Mucosa of descending colon (tissue), 3 donors: ENCODE results near the gene ITGA5. TPM values are rescaled to one million over a fixed set of nuclear protein-coding genes. Genes with fewer than 3 reads are reported as not detected.
"Not testable (repeated sequence)": the region's sequence is repeated elsewhere in the genome, so short reads cannot be mapped to it uniquely, and the experiment has no call there.

ENCODE experiments used
- ATAC-seq: fragments of 200-7000 bp; cut with Tn5 transposase; one replicate; pipeline ENCODE4 v1.9.1; 2020; ENCODE audit warnings: mild to moderate bottlenecking, moderate library complexity
- DNase-seq, 3 donors: peaks; one replicate each; pipeline ENCODE4 v3.0.0-alpha.2; 2020
- H3K36me3 ChIP-seq: fragments of 200-600 bp; one replicate; pipeline ENCODE4 v1.8.0; 2021; ENCODE audit warnings: low read depth, mild to moderate bottlenecking
- H3K4me1 ChIP-seq: fragments of 200-600 bp; one replicate; pipeline ENCODE4 v1.8.0; 2021; ENCODE audit warnings: low read depth, mild to moderate bottlenecking
- H3K4me3 ChIP-seq: fragments of 200-600 bp; one replicate; pipeline ENCODE4 v1.8.0; 2021; ENCODE audit warnings: mild to moderate bottlenecking
- H3K9me3 ChIP-seq: fragments of 200-600 bp; one replicate; pipeline ENCODE4 v1.8.0; 2021; ENCODE audit warnings: mild to moderate bottlenecking
- CTCF ChIP-seq: fragments of 200-600 bp; IDR thresholded peaks from one replicate; pipeline ENCODE4 v1.8.0; 2022; ENCODE audit warnings: antibody characterized with exemption, mild to moderate bottlenecking
- intact Hi-C, 2 donors: fragments of 100-400 bp; cut with DNase I in 1 of 2; cut with micrococcal nuclease in 1 of 2; formaldehyde crosslinking; loops; one replicate each; pipeline versions ENCODE4 v1.11.0 to v1.11.1; 2022; cut with DNase I, micrococcal nuclease
- total RNA-seq, 3 donors: library from RNA; stranded (reverse); fragmentation: NEBNext Ultra II Directional in 2 of 3; extraction: Animal tissue kit (Norgen Biotek cat#: 25700) in 2 of 3; gene quantifications; one replicate each; pipeline versions ENCODE4 v1.2.1 to v1.2.4, GENCODE V29; 2021 to 2023
- donor health status: DM: no; HTN: no; CAD: no; lungs with moderate emphysema.
- donor health status: DM: no; HTN: no; CAD: no.
- donor health status: DM: no; HTN: yes; CAD: no.

ITGA5 gene
- total RNA-seq, 3 donors from 2014 or later = 8.0 to 201 (median 61.8) TPM

DNA sequence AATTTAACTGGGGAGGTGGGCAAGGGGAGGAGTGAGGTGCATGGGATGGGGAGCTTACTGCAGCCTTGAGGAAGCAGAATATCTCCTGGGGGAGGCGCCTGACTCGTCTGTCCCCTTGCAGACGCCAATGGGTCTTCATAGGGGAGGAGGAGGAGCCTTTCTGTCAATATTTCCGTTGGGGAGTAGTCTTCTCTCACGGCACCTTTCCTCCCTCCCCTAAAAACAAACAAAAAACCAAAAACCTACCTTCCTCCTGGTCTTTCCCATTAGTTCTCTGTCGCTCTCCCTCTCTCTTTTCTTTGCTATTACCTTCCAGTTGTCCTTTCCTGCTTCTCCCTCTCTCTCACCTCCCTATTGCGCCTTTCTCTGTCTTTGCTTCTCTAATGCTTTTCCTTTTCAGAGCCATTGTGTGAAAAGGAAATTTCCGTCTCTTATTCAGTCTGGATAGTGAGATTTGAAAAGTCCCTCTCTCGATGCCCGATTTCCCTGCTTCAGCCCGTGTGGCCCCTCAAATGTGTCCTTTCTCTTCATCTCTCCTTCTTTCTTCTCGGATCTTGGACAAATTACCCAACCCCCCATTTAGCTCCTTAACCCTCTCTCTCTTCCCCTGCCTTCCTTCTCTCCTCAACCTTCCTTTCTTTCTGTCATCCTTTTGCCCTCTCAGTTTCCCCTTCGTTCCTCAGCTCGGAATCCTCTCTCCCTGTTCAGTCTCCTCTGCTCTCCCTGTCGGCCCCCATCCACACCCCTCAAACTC, 60.7 kb downstream of the ITGA5 start:
- no peaks in the 10 kb centered on the region for H3K36me3 ChIP-seq
- intact Hi-C loops = no loop called here
- DNase-seq = no peak
- H3K9me3 ChIP-seq = no peaks in the 10 kb centered on the region
- no peaks in the 10 kb centered on the region for H3K4me1 ChIP-seq
- peak overlapping the region; percentile 32 for H3K4me3 ChIP-seq
- ATAC-seq = peak; percentile 4
- no peak for TF ChIP-seq CTCF

GRCh38 chr12:54357506-54358190, 61.4 kb downstream of the ITGA5 start:
- no peak for TF ChIP-seq CTCF
- H3K4me3 ChIP-seq = no peak overlapping the region
- intact Hi-C loops = no loop called here

DNA sequence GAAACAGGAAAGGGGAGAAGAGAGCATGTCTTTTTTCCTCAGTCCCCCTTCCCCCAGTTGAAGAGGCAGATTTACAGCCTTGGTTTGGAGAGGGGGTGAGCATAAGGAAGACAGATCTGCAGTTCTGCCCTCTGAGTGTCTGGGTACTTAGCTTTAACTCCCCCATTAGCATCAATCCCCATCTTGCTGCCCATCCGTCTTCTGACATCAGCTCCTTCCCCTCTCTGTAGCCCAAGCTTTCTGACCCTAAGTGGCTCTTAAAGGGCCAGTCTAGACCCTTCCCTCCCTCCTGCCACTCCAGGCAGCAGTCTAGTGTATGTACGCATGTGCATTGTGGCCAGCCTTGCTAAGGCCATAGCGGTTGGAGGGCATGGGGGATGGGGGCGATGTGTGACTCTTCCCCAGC, 62.1 kb downstream of the ITGA5 start:
- no peak for TF ChIP-seq CTCF
- no peaks in the 10 kb centered on the region for H3K4me1 ChIP-seq
- DNase-seq (no peak), ATAC-seq (no peak)
- H3K4me3 ChIP-seq = no peak overlapping the region
- H3K9me3 ChIP-seq = no peaks in the 10 kb centered on the region
- intact Hi-C loops = no loop called here
- no peaks in the 10 kb centered on the region for H3K36me3 ChIP-seq

More at GRCh38 chr12:54357506-54358190, 61.4 kb downstream of the ITGA5 start:
- H3K9me3 ChIP-seq = no peaks in the 10 kb centered on the region
- no peaks in the 10 kb centered on the region for H3K4me1 ChIP-seq
- no peak for ATAC-seq
- H3K36me3 ChIP-seq = no peaks in the 10 kb centered on the region
- no peak for DNase-seq

- no peak overlapping the region for H3K4me3 ChIP-seq
- H3K4me1 ChIP-seq = no peaks in the 10 kb centered on the region
- H3K36me3 ChIP-seq = no peaks in the 10 kb centered on the region
- ATAC-seq (no peak), DNase-seq (no peak)
- intact Hi-C loops = no loop called here
- TF ChIP-seq CTCF = no peak
- no peaks in the 10 kb centered on the region for H3K9me3 ChIP-seq
Measured at GRCh38 chr12:54356228-54356627, 62.8 kb downstream of the ITGA5 start.

DNA sequence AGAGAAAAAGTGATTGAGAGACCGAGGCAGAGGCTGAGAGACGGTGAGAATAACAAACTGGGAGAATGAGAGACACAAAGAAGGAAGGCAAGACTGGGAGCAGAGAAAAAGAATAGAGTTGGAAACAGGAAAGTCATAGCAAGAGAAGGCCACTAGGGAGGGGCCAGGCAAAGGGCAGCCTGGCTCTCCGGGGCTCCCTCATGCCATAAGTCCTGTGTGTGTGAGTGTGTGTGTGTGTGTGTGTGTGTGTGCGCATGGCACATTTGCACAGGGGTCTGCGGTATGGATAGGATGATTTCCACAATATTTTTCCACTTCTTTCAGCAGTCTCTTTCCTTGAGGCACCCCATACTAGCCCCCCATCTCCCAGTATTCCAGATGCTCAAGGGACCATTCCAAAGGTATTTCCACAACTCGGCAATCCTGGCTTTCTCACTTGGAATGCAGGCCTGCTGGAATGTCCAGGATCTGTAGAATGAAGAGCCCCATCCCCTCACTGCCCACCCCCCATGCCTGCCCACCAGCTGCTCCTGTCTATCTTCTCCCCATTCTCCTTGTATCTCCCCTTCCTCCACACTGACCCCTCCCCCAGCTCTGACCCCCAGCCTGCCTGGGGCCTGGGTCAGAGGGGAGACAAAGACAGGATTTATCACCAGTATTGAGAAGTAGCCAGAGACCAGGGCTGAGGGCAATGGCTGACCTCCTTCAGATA, 63.8 kb downstream of the ITGA5 start:
- Histone ChIP-seq H3K4me1 (no peaks in the 10 kb centered on the region), H3K9me3 (no peaks in the 10 kb centered on the region), H3K4me3 (no peak overlapping the region), H3K36me3 (no peaks in the 10 kb centered on the region)
- TF ChIP-seq CTCF = no peak
- no peak for ATAC-seq
- DNase-seq = no peak
- intact Hi-C loops = no loop called here

GRCh38 chr12:54354271-54354670, 64.8 kb downstream of the ITGA5 start:
- H3K36me3 ChIP-seq, ATAC-seq, DNase-seq, H3K9me3 ChIP-seq, intact Hi-C loops, H3K4me1 ChIP-seq, H3K4me3 ChIP-seq: not testable (repeated sequence)
